HepG2 (cell line): ENCODE data around the gene HINFP. TPM values are rescaled to one million over a fixed set of nuclear protein-coding genes. Genes with fewer than 3 reads are reported as not detected.

ENCODE experiments used
- PRDM4 ChIP-seq: sonication (generic); formaldehyde crosslinking; IDR thresholded peaks from 2 replicates; pipeline ENCODE4 v1.9.0; 2021; ENCODE audit warnings: missing genetic modification reagents, borderline replicate concordance
- TEAD2 ChIP-seq: sonication (generic); formaldehyde crosslinking; IDR thresholded peaks from 2 replicates; pipeline ENCODE4 v1.9.0; 2021; ENCODE audit warnings: missing genetic modification reagents
- ZMAT3 ChIP-seq: sonication (generic); formaldehyde crosslinking; conservative IDR thresholded peaks from 2 replicates; pipeline ENCODE4 v1.7.0; 2021; ENCODE audit warnings: missing genetic modification reagents
- ZNF512B ChIP-seq: sonication (generic); formaldehyde crosslinking; IDR thresholded peaks from 2 replicates; pipeline ENCODE4 v1.5.1; 2020; ENCODE audit warnings: missing genetic modification reagents, mild to moderate bottlenecking, borderline replicate concordance
- ZNF580 ChIP-seq: IDR thresholded peaks from 2 replicates; pipeline ENCODE4 v1.6.1; 2016; ENCODE audit warnings: low read depth, borderline replicate concordance
- ZNF646 ChIP-seq: sonication (generic); formaldehyde crosslinking; IDR thresholded peaks from 2 replicates; pipeline ENCODE4 v1.9.0; 2021; ENCODE audit warnings: mild to moderate bottlenecking, missing genetic modification reagents
- ZNF768 ChIP-seq: sonication (generic); formaldehyde crosslinking; IDR thresholded peaks from 2 replicates; pipeline ENCODE4 v1.4.0; 2020; ENCODE audit warnings: missing genetic modification reagents
- ZNF781 ChIP-seq: sonication (generic); formaldehyde crosslinking; IDR thresholded peaks from 2 replicates; pipeline ENCODE4 v1.5.1; 2020; ENCODE audit warnings: borderline replicate concordance, mild to moderate bottlenecking, missing genetic modification reagents; ENCODE audit errors: not compliant biosample characterization
- polyA plus RNA-seq, 8 experiments: library from polyadenylated mRNA; depleted of rRNA in 3 of 8; stranded (reverse) in 7 of 8; unstranded in 1 of 8; fragments of >200 nt; fragmentation: Illumina TruSeq in 4 of 8; extraction: Trizol in 4 of 8; gene quantifications; 2 replicates each; pipeline versions ENCODE4 v1.2.1 to v1.2.3, GENCODE V29; 2011 to 2016; ENCODE audit warnings: low read depth in 4 of 8, missing spikeins in 1 of 8, mixed read lengths in 1 of 8; ENCODE audit not compliant: insufficient read depth in 1 of 8
- total RNA-seq, 5 experiments: library from RNA; depleted of rRNA; stranded (reverse); fragments of >200 nt; fragmentation: Illumina TruSeq; extraction: Trizol; gene quantifications; 2 replicates each; pipeline ENCODE4 v1.2.3, GENCODE V29; 2016; ENCODE audit warnings: low read depth in 1 of 5

Gene HINFP
- total and polyA plus RNA-seq, 2 of the 13 experiments (the other 11 are each of a cell fraction or from before 2014, with no cell fraction given) = 15.1 to 21.4 TPM

GRCh38 chr11:119121811-119122124, 388 bp downstream of the HINFP start (continued):
- TF ChIP-seq ZNF646 (CRISPR knock-in tag) (no peak), PRDM4 (no peak), ZNF512B (CRISPR knock-in tag) (no peak), ZNF781 (no peak), ZNF580 (0 out of 2 replicates have a peak, but pooled peaks have one; percentile 2), TEAD2 (CRISPR knock-in tag) (no peak), ZMAT3 (CRISPR knock-in tag) (no peak), ZNF768 (no peak)
